HepG2 (cell line): Measurements from ENCODE around the gene RITA1. TPM values are rescaled to one million over a fixed set of nuclear protein-coding genes. Genes with fewer than 3 reads are reported as not detected.
A peak's percentile ranks its signal among the peaks of the same experiment; 100 is the strongest.

Source experiments
- ATAC-seq: fragments of 200-7000 bp; cut with Tn5 transposase; 3 replicates; pipeline ENCODE4 v1.9.1; 2020; ENCODE audit warnings: mild to moderate bottlenecking, moderate library complexity
- BruUV-seq: library from RNA; stranded (reverse); fragments of 400-500 nt; replicated peaks from 2 replicates; lab custom pipeline; 2021; lab: Mats Ljungman, UMichigan
- CTCF ChIA-PET: fragments of 300-600 bp; formaldehyde crosslinking; extraction: SDS; loops from one replicate; lab custom pipeline; 2021; ENCODE audit warnings: low total read pairs, inconsistent platforms, low intra/inter-chr PET ratio; lab: Yijun Ruan, JAX
- POLR2A ChIA-PET: fragments of 350-600 bp; sonication (Branson Sonifier 250); formaldehyde crosslinking; loops from one replicate; lab custom pipeline; 2020; ENCODE audit warnings: antibody characterized with exemption, inconsistent platforms; lab: Yijun Ruan, JAX
- DNase-seq: peaks from one replicate; pipeline ENCODE4 v3.0.0-alpha.2; 2015; ENCODE audit warnings: low spot score
- FAIRE-seq: peaks from 3 replicates; lab custom pipeline; 2011; peaks lifted over from hg19 to GRCh38; lab: Jason Lieb, UNC
- H2AFZ ChIP-seq: one replicate; pipeline ENCODE4 v1.6.1; 2011; ENCODE audit warnings: low read length, inconsistent platforms
- H3K27ac ChIP-seq: fragments of 300-600 bp; 3 replicates; pipeline ENCODE4 v1.8.0; 2011; ENCODE audit warnings: mixed run types, mild to moderate bottlenecking, mixed read lengths, low read length, inconsistent platforms; ENCODE audit not compliant: insufficient read depth; ENCODE audit errors: extremely low read length
- H3K27me3 ChIP-seq, 2 experiments: fragments of 200-600 bp in 1 of 2; 2 replicates in 1 of 2; 3 replicates in 1 of 2; pipeline versions ENCODE4 v1.6.0 to v1.8.0; 2011; ENCODE audit warnings: low read length in 2 of 2, mild to moderate bottlenecking in 2 of 2, moderate library complexity in 2 of 2, inconsistent platforms in 1 of 2; ENCODE audit not compliant: insufficient read depth in 2 of 2, control insufficient read depth in 1 of 2
- H3K36me3 ChIP-seq, 2 experiments: fragments of 200-600 bp in 1 of 2; replicated peaks in 1 of 2; 2 replicates in 1 of 2; 3 replicates in 1 of 2; pipeline versions ENCODE4 v1.5.1 to v1.8.0; 2011; ENCODE audit warnings: low read length in 2 of 2, inconsistent platforms in 1 of 2; ENCODE audit not compliant: insufficient read depth in 2 of 2, control insufficient read depth in 1 of 2
- H3K4me1 ChIP-seq: 2 replicates; pipeline ENCODE4 v1.5.1; 2012; ENCODE audit warnings: low read length, inconsistent platforms; ENCODE audit not compliant: insufficient read depth
- H3K4me2 ChIP-seq: 2 replicates; pipeline ENCODE4 v1.6.0; 2011; ENCODE audit warnings: low read depth, low read length, inconsistent platforms
- H3K4me3 ChIP-seq, 3 experiments: fragments of 200-600 bp in 1 of 3; sonication (generic), shearing (Covaris generic) in 1 of 3; replicated peaks in 1 of 3; 2 replicates each; pipeline ENCODE4 v1.5.1; 2011 to 2016; ENCODE audit warnings: low read length in 3 of 3, inconsistent platforms in 2 of 3, low read depth in 2 of 3, mild to moderate bottlenecking in 2 of 3, control low read depth in 1 of 3, mixed read lengths in 1 of 3; ENCODE audit not compliant: insufficient read depth in 1 of 3
- H3K79me2 ChIP-seq: one replicate; pipeline ENCODE4 v1.6.1; 2011; ENCODE audit warnings: low read length, inconsistent platforms; ENCODE audit not compliant: insufficient read depth
- H3K9ac ChIP-seq: 2 replicates; pipeline ENCODE4 v1.6.0; 2011; ENCODE audit warnings: mild to moderate bottlenecking, low read depth, low read length, inconsistent platforms; ENCODE audit not compliant: insufficient read depth
- H3K9me3 ChIP-seq: 2 replicates; pipeline ENCODE4 v1.5.1; 2012; ENCODE audit warnings: mild to moderate bottlenecking, low read length
- H4K20me1 ChIP-seq: 2 replicates; pipeline ENCODE4 v1.6.0; 2011; ENCODE audit warnings: inconsistent platforms, mild to moderate bottlenecking, low read length, moderate library complexity; ENCODE audit not compliant: insufficient read depth
- CREB1 ChIP-seq, 2 experiments: fragments of 450-650 bp in 1 of 2; IDR thresholded peaks; 2 replicates each; pipeline ENCODE4 v1.6.1; 2016 to 2017; ENCODE audit warnings: control low read depth in 1 of 2, mild to moderate bottlenecking in 1 of 2, missing compliant biosample characterization in 1 of 2, missing genetic modification characterization in 1 of 2
- EHMT2 ChIP-seq: fragments of 200-600 bp; sonication (generic); IDR thresholded peaks from 2 replicates; pipeline ENCODE4 v1.7.0; 2017; ENCODE audit warnings: antibody characterized with exemption, low read depth, low read length, borderline replicate concordance
- RCOR2 ChIP-seq: IDR thresholded peaks from 2 replicates; pipeline ENCODE4 v1.6.1; 2016; ENCODE audit warnings: missing biosample characterization, missing genetic modification reagents
- REPIN1 ChIP-seq: sonication (generic); formaldehyde crosslinking; IDR thresholded peaks from 2 replicates; pipeline ENCODE4 v1.8.0; 2022; ENCODE audit warnings: missing genetic modification reagents, low read depth, mild to moderate bottlenecking, borderline replicate concordance
- SOX6 ChIP-seq, 2 experiments: fragments of 450-650 bp in 1 of 2; sonication (generic) in 1 of 2; formaldehyde crosslinking in 1 of 2; IDR thresholded peaks; 2 replicates each; pipeline versions ENCODE4 v1.4.0 to v1.6.1; 2017 to 2020; ENCODE audit warnings: antibody characterized with exemption in 1 of 2, mild to moderate bottlenecking in 1 of 2, missing genetic modification reagents in 1 of 2
- TBX3 ChIP-seq: fragments of 450-650 bp; IDR thresholded peaks from 2 replicates; pipeline ENCODE4 v1.6.1; 2017; ENCODE audit warnings: antibody characterized with exemption, mild to moderate bottlenecking, inconsistent platforms, borderline replicate concordance
- YEATS2 ChIP-seq: sonication (generic); formaldehyde crosslinking; IDR thresholded peaks from 2 replicates; pipeline ENCODE4 v1.4.0; 2020; ENCODE audit warnings: missing genetic modification reagents, borderline replicate concordance
- ZFP36 ChIP-seq: fragments of 150-350 bp; IDR thresholded peaks from 2 replicates; pipeline ENCODE4 v1.6.1; 2018; ENCODE audit warnings: borderline replicate concordance, low read length, low read depth; ENCODE audit not compliant: partially characterized antibody
- ZNF10 ChIP-seq: sonication (generic); formaldehyde crosslinking; IDR thresholded peaks from 2 replicates; pipeline ENCODE4 v1.4.0; 2020; ENCODE audit warnings: mild to moderate bottlenecking, low read depth, missing genetic modification reagents, borderline replicate concordance
- ZNF34 ChIP-seq: sonication (generic); formaldehyde crosslinking; IDR thresholded peaks from 2 replicates; pipeline ENCODE4 v1.4.0; 2020; ENCODE audit warnings: mild to moderate bottlenecking, missing genetic modification reagents, borderline replicate concordance
- WGBS: methylation state at CpG from one replicate; pipeline ENCODE4 v1.1.6; 2017; ENCODE audit warnings: low lambda C conversion rate; 5-methylcytosine and 5-hydroxymethylcytosine counted together
- in situ Hi-C: cut with HindIII; loops from 2 replicates; pipeline ENCODE4 v1.10.0; 2017; ENCODE audit warnings: low pct_unique_long_range_greater_than_20kb; ENCODE audit not compliant: extremely low pct_ligation_motif_present
- intact Hi-C: fragments of 100-400 bp; cut with micrococcal nuclease; formaldehyde crosslinking; loops from one replicate; pipeline ENCODE4 v1.10.0; 2022; ENCODE audit not compliant: unreplicated experiment
- polyA plus RNA-seq, 8 experiments: library from polyadenylated mRNA; depleted of rRNA in 3 of 8; stranded (reverse) in 7 of 8; unstranded in 1 of 8; fragments of >200 nt; fragmentation: Illumina TruSeq in 4 of 8; extraction: Trizol in 4 of 8; gene quantifications; 2 replicates each; pipeline versions ENCODE4 v1.2.1 to v1.2.3, GENCODE V29; 2011 to 2016; ENCODE audit warnings: low read depth in 4 of 8, missing spikeins in 1 of 8, mixed read lengths in 1 of 8; ENCODE audit not compliant: insufficient read depth in 1 of 8
- total RNA-seq, 5 experiments: library from RNA; depleted of rRNA; stranded (reverse); fragments of >200 nt; fragmentation: Illumina TruSeq; extraction: Trizol; gene quantifications; 2 replicates each; pipeline ENCODE4 v1.2.3, GENCODE V29; 2016; ENCODE audit warnings: low read depth in 1 of 5
- TF ChIP-seq, protein P1 (sequence below): IDR thresholded peaks from 2 replicates; pipeline ENCODE4 v1.6.1; 2018; ENCODE audit warnings: missing genetic modification reagents
- TF ChIP-seq, protein P2 (sequence below): sonication (generic); formaldehyde crosslinking; IDR thresholded peaks from 2 replicates; pipeline ENCODE4 v1.4.0; 2020; ENCODE audit warnings: missing genetic modification reagents
- TF ChIP-seq, protein P3 (sequence below): IDR thresholded peaks from 2 replicates; pipeline ENCODE4 v1.6.1; 2016; ENCODE audit warnings: low read depth, borderline replicate concordance

The RITA1 gene
- total and polyA plus RNA-seq, 2 of the 13 experiments (the other 11 are each of a cell fraction or from before 2014, with no cell fraction given) = 12.4 to 28.9 TPM

DNA sequence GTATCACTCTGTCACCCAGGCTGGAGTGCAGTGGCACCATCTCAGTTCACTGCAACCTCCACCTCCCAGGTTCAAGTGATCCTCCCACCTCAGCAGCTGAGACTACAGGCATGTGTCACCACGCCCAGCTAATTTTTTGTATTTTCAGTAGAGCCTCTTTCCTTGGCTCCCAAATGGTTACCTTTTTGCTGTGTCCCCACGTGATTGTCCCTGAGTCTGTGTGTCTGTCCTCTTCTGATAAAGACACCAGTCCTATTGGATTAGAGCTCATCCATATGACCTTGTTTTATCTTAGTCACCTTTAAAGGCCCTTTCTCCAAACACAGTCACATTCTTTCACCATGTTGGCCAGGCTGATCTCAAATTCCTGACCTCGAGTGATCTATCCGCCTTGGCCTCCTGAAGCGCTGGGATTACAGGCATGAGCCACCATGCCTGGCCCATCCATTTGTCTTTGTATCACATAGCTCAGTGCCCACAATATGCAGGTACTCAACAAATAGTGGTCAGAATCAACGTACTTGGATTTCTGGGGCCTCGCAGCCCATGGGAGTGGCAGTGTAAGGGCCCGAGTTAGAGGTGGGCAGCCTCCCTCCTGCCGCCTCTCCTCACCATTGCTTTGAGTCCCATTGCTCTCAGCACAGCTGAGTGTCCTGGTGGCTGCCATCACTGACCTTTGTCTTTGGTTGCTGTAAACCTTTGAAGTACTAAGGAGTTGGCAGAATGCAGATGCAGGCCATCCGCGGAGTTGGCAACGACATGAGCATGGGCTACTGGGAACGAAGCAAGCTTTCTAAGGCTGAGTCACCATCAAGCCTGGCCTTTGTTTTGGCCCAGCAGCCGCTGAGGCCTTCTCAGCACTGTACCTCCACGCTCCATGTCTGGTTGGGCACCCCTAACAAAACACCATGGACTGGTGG lies 45.1 kb downstream of the RITA1 start (continued):
- TF ChIP-seq REPIN1 (CRISPR knock-in tag) (peak; percentile 43; the same call in 1 of the 2 replicates), TBX3 (peak; percentile 27; the same call in 1 of the 2 replicates), EHMT2 (0 out of 2 replicates have a peak, but pooled peaks have one; percentile 58), RCOR2 (CRISPR knock-in tag) (0 out of 2 replicates have a peak, but pooled peaks have one; percentile 37), YEATS2 (no peak), ZFP36 (no peak)
- TF ChIP-seq, protein P1, sequence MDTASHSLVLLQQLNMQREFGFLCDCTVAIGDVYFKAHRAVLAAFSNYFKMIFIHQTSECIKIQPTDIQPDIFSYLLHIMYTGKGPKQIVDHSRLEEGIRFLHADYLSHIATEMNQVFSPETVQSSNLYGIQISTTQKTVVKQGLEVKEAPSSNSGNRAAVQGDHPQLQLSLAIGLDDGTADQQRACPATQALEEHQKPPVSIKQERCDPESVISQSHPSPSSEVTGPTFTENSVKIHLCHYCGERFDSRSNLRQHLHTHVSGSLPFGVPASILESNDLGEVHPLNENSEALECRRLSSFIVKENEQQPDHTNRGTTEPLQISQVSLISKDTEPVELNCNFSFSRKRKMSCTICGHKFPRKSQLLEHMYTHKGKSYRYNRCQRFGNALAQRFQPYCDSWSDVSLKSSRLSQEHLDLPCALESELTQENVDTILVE (CRISPR knock-in tag) = no peak

DNA sequence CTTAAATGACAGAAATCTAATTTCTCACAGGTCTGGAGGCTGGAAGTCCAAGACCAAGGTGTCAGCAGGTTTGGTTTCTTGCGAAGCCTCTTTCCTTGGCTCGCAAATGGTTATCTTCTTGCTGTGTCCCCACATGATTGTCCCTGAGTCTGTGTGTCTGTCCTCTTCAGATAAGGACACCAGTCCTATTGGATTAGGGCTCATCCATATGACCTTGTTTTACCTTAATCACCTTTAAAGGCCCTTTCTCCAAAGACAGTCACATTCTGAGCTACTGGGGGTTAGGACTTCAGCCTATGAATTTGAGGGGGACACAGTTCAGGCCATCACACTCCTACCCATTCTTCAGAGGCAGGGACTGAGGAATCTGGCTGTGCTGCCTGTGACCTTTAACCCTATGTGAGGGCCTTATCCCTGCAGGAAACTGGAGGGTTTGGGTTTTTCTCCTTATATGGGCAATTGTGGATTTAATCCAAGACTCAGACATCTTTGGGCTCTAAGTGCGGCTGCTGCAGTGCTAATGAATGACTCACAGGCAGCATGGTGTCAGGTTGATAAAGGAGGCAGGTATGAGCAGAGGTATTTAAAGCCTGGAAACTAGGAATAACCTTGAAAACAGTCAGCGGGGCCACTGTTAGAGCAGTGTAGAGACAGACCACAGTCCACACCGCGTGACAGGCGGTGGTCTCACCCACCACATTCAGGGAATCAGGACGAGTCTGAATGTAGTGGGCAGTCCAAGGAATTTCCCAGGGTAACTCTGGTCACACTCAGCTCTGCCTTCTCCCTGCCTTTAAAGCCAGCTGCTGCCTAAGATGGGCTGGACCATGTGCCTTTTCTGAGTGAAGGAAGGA lies 45.9 kb downstream of the RITA1 start:
- in situ Hi-C loops = no loop called here
- peaks cover 67% of the 10 kb centered on the region for H3K4me1 ChIP-seq
- no peaks in the 10 kb centered on the region for H4K20me1 ChIP-seq
- ATAC-seq (peak; percentile 57), DNase-seq (peak; percentile 79), FAIRE-seq (peak; percentile 40)
- CTCF ChIA-PET = no interaction called here
- intact Hi-C loops = loop anchor here (2.0 kb wide), 1 partner anchor 13 kb away; no protein-coding TSS in a partner anchor
- no peaks in the 10 kb centered on the region for H3K9me3 ChIP-seq
- H3K27ac ChIP-seq = peak overlapping the region; percentile 73
- no peaks in the 10 kb centered on the region for H3K27me3 ChIP-seq
- WGBS = 56% methylated on average over 8 of the region's 8 CpGs
- no peak overlapping the region for H3K9ac ChIP-seq
- peaks cover 7 to 11% of the 10 kb centered on the region in 2 experiments; a peak in 3 of 5 replicates for H3K36me3 ChIP-seq
- BruUV-seq = no TSS peak
- H3K79me2 ChIP-seq = no peaks in the 10 kb centered on the region
- POLR2A ChIA-PET = interaction anchor here (1.1 to 3.7 kb wide), 13 partner anchors 8 to 46 kb away, joined by 3 to 55 read pairs (median 7); partner anchors contain the start of genes DDX54, RITA1 and TPCN1
- H3K4me3 ChIP-seq = no peak overlapping the region
- H3K4me2 ChIP-seq = no peak overlapping the region
- H2AFZ ChIP-seq = no peak overlapping the region
- TF ChIP-seq SOX6 (IDR thresholded peaks at IDR 0.05) (no peak), SOX6 (CRISPR knock-in tag; IDR thresholded peaks at IDR 0.05) (no peak), CREB1 (IDR thresholded peaks at IDR 0.05) (no peak), CREB1 (CRISPR knock-in tag; IDR thresholded peaks at IDR 0.05) (peak; percentile 43; the same call in 1 of the 2 replicates), ZNF10 (CRISPR knock-in tag) (no peak), ZNF34 (CRISPR knock-in tag) (no peak)
- TF ChIP-seq, protein P2, sequence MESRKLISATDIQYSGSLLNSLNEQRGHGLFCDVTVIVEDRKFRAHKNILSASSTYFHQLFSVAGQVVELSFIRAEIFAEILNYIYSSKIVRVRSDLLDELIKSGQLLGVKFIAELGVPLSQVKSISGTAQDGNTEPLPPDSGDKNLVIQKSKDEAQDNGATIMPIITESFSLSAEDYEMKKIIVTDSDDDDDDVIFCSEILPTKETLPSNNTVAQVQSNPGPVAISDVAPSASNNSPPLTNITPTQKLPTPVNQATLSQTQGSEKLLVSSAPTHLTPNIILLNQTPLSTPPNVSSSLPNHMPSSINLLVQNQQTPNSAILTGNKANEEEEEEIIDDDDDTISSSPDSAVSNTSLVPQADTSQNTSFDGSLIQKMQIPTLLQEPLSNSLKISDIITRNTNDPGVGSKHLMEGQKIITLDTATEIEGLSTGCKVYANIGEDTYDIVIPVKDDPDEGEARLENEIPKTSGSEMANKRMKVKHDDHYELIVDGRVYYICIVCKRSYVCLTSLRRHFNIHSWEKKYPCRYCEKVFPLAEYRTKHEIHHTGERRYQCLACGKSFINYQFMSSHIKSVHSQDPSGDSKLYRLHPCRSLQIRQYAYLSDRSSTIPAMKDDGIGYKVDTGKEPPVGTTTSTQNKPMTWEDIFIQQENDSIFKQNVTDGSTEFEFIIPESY (CRISPR knock-in tag) = peak; percentile 97
- TF ChIP-seq, protein P3, sequence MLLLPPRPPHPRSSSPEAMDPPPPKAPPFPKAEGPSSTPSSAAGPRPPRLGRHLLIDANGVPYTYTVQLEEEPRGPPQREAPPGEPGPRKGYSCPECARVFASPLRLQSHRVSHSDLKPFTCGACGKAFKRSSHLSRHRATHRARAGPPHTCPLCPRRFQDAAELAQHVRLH (CRISPR knock-in tag) = no peak
